DND-41 (cell line): ENCODE measurements around the gene SCUBE2.
"Not testable (repeated sequence)": the region's sequence is repeated elsewhere in the genome, so short reads cannot be mapped to it uniquely, and the experiment has no call there.

Experiments used
- CTCF ChIP-seq: IDR thresholded peaks from 2 replicates; pipeline ENCODE4 v1.5.1; 2012; ENCODE audit warnings: borderline replicate concordance, low read length, moderate library complexity, mild to moderate bottlenecking; ENCODE audit not compliant: poor library complexity, severe bottlenecking; ENCODE audit errors: extremely low read depth
- EZH2 ChIP-seq: IDR thresholded peaks from 3 replicates; pipeline ENCODE4 v1.6.1; 2012; ENCODE audit warnings: borderline replicate concordance, low read depth, mild to moderate bottlenecking, moderate library complexity, low read length, inconsistent platforms; ENCODE audit not compliant: severe bottlenecking

GRCh38 chr11:8979365-8979764 is 112.0 kb downstream of the SCUBE2 start:
- not testable (repeated sequence) for TF ChIP-seq CTCF, EZH2
